Measurements from ENCODE around the gene ELAPOR1. TPM values are rescaled to one million over a fixed set of nuclear protein-coding genes. Genes with fewer than 3 reads are reported as not detected.
"Not testable (repeated sequence)": the region's sequence is repeated elsewhere in the genome, so short reads cannot be mapped to it uniquely, and the experiment has no call there.

The ELAPOR1 gene
- total RNA-seq, 1 donor from 2014 or later = 1.9 TPM

GRCh38 chr1:109131800-109132199 lies 17.9 kb downstream of the ELAPOR1 start:
- ATAC-seq (no peak), DNase-seq (ENCODE audit: low spot score) (no peak)
- intact Hi-C loops (cut with DNase I) = no loop called here

- ATAC-seq (no peak), DNase-seq (ENCODE audit: low spot score) (no peak)
- intact Hi-C loops (cut with DNase I) = no loop called here
Measured at GRCh38 chr1:109133002-109133706, 19.2 kb downstream of the ELAPOR1 start.

GRCh38 chr1:109133815-109134214 lies 19.9 kb downstream of the ELAPOR1 start:
- intact Hi-C loops (cut with DNase I) = no loop called here
- DNase-seq (ENCODE audit: low spot score) (no peak), ATAC-seq (peak; percentile 63)

GRCh38 chr1:109134423-109134822 lies 20.5 kb downstream of the ELAPOR1 start:
- no peak for DNase-seq (ENCODE audit: low spot score)
- ATAC-seq = no peak

GRCh38 chr1:109135940-109136339 lies 22.0 kb downstream of the ELAPOR1 start:
- DNase-seq (ENCODE audit: low spot score) = no peak
- ATAC-seq = no peak
- intact Hi-C loops (cut with DNase I) = no loop called here

More at GRCh38 chr1:109134423-109134822, 20.5 kb downstream of the ELAPOR1 start:
- intact Hi-C loops (cut with DNase I) = no loop called here

GRCh38 chr1:109136766-109137165 lies 22.9 kb downstream of the ELAPOR1 start:
- intact Hi-C loops (cut with DNase I) = no loop called here
- ATAC-seq (no peak), DNase-seq (ENCODE audit: low spot score) (no peak)

GRCh38 chr1:109137958-109138357 lies 24.0 kb downstream of the ELAPOR1 start:
- DNase-seq (ENCODE audit: low spot score) = no peak
- intact Hi-C loops (cut with DNase I) = no loop called here
- ATAC-seq = no peak

GRCh38 chr1:109138358-109138757 lies 24.4 kb downstream of the ELAPOR1 start:
- no peak for DNase-seq (ENCODE audit: low spot score)
- no peak for ATAC-seq
- intact Hi-C loops (cut with DNase I) = no loop called here

GRCh38 chr1:109140392-109140791 lies 26.5 kb downstream of the ELAPOR1 start:
- no peak for DNase-seq (ENCODE audit: low spot score)
- no peak for ATAC-seq
- intact Hi-C loops (cut with DNase I) = no loop called here

GRCh38 chr1:109142260-109142659 lies 28.3 kb downstream of the ELAPOR1 start:
- DNase-seq (ENCODE audit: low spot score) (no peak), ATAC-seq (no peak)
- intact Hi-C loops (cut with DNase I) = no loop called here

GRCh38 chr1:109142725-109143124 lies 28.8 kb downstream of the ELAPOR1 start:
- intact Hi-C loops (cut with DNase I); ATAC-seq; DNase-seq (ENCODE audit: low spot score): not testable (repeated sequence)

- intact Hi-C loops (cut with DNase I) = no loop called here
- DNase-seq (ENCODE audit: low spot score) = no peak
- ATAC-seq = no peak
Measured at GRCh38 chr1:109148987-109149561, 35.2 kb downstream of the ELAPOR1 start.

- ATAC-seq = peak; percentile 22
- no peak for DNase-seq (ENCODE audit: low spot score)
- intact Hi-C loops (cut with DNase I) = no loop called here
Measured at GRCh38 chr1:109149874-109150601, 36.1 kb downstream of the ELAPOR1 start.

GRCh38 chr1:109151146-109151990 lies 37.5 kb downstream of the ELAPOR1 start:
- DNase-seq (ENCODE audit: low spot score) (no peak), ATAC-seq (peak; percentile 85)
- intact Hi-C loops (cut with DNase I) = no loop called here

- ATAC-seq = no peak
- no peak for DNase-seq (ENCODE audit: low spot score)
- intact Hi-C loops (cut with DNase I) = no loop called here
Measured at GRCh38 chr1:109152196-109152595, 38.3 kb downstream of the ELAPOR1 start.

GRCh38 chr1:109156916-109157385 lies 43.0 kb downstream of the ELAPOR1 start:
- no peak for DNase-seq (ENCODE audit: low spot score)
- intact Hi-C loops (cut with DNase I) = no loop called here
- ATAC-seq = no peak

GRCh38 chr1:109158433-109158832 lies 44.5 kb downstream of the ELAPOR1 start:
- no peak for ATAC-seq
- DNase-seq (ENCODE audit: low spot score) = no peak
- intact Hi-C loops (cut with DNase I) = no loop called here

- ATAC-seq = no peak
Measured at GRCh38 chr1:109159326-109159725, 45.4 kb downstream of the ELAPOR1 start.

More at GRCh38 chr1:109159326-109159725, 45.4 kb downstream of the ELAPOR1 start:
- intact Hi-C loops (cut with DNase I) = no loop called here
- no peak for DNase-seq (ENCODE audit: low spot score)

All from sciatic nerve (tissue), 2 donors.